Hepatocyte (in vitro differentiated cells): Measurements from ENCODE around the gene AOPEP. TPM values are rescaled to one million over a fixed set of nuclear protein-coding genes. Genes with fewer than 3 reads are reported as not detected.

Experiments used
- DNase-seq: peaks from one replicate; pipeline ENCODE4 v3.0.0-alpha.2; 2016; ENCODE audit warnings: low spot score
- H2AFZ ChIP-seq: fragments of 200-600 bp; sonication (generic); 2 replicates; pipeline ENCODE4 v1.6.0; 2016; ENCODE audit warnings: antibody characterized with exemption, mild to moderate bottlenecking
- H3K27ac ChIP-seq: fragments of 200-600 bp; sonication (generic); 2 replicates; pipeline ENCODE4 v1.5.1; 2016; ENCODE audit warnings: mild to moderate bottlenecking
- H3K27me3 ChIP-seq: fragments of 200-600 bp; sonication (generic); 2 replicates; pipeline ENCODE4 v1.6.1; 2016
- H3K36me3 ChIP-seq: fragments of 200-600 bp; sonication (generic); replicated peaks from 2 replicates; pipeline ENCODE4 v1.5.1; 2016; ENCODE audit warnings: low read depth; ENCODE audit not compliant: insufficient read depth
- H3K4me1 ChIP-seq: fragments of 200-600 bp; sonication (generic); 2 replicates; pipeline ENCODE4 v1.5.1; 2016; ENCODE audit warnings: mild to moderate bottlenecking, moderate library complexity; ENCODE audit not compliant: insufficient read depth
- H3K4me2 ChIP-seq: fragments of 200-600 bp; sonication (generic); 2 replicates; pipeline ENCODE4 v1.6.0; 2016
- H3K4me3 ChIP-seq: fragments of 200-600 bp; sonication (generic); 2 replicates; pipeline ENCODE4 v1.5.1; 2016; ENCODE audit warnings: mild to moderate bottlenecking
- H3K79me2 ChIP-seq: fragments of 200-600 bp; sonication (generic); 2 replicates; pipeline ENCODE4 v1.6.0; 2017; ENCODE audit warnings: mild to moderate bottlenecking
- H3K9me2 ChIP-seq: fragments of 200-600 bp; sonication (generic); replicated peaks from 2 replicates; pipeline ENCODE4 v1.6.0; 2017; ENCODE audit warnings: mild to moderate bottlenecking; ENCODE audit not compliant: insufficient read depth
- H3K9me3 ChIP-seq: fragments of 200-600 bp; sonication (generic); 2 replicates; pipeline ENCODE4 v1.5.1; 2016; ENCODE audit warnings: low read depth, mild to moderate bottlenecking
- H4K20me1 ChIP-seq: fragments of 200-600 bp; sonication (generic); 2 replicates; pipeline ENCODE4 v1.6.0; 2016; ENCODE audit warnings: mild to moderate bottlenecking; ENCODE audit not compliant: insufficient read depth, poor library complexity, severe bottlenecking
- EZH2 ChIP-seq: fragments of 200-600 bp; sonication (generic); IDR thresholded peaks from 2 replicates; pipeline ENCODE4 v1.6.1; 2016; ENCODE audit warnings: antibody characterized with exemption, mild to moderate bottlenecking, borderline replicate concordance
- EZH2phosphoT487 ChIP-seq: fragments of 200-600 bp; sonication (generic); IDR thresholded peaks from one replicate; pipeline ENCODE4 v1.6.1; 2018; ENCODE audit warnings: antibody characterized with exemption, mild to moderate bottlenecking, low read depth, moderate library complexity; ENCODE audit not compliant: unreplicated experiment, severe bottlenecking
- WGBS: methylation state at CpG from one replicate; pipeline ENCODE4 v1.1.6; 2016; ENCODE audit warnings: low lambda C conversion rate; ENCODE audit errors: missing lambda C conversion rate; 5-methylcytosine and 5-hydroxymethylcytosine counted together
- polyA plus RNA-seq: library from polyadenylated mRNA; unstranded; fragments of >200 nt; fragmentation: Nextera tagmentation; extraction: Ambion mirVana; gene quantifications from 2 replicates; pipeline ENCODE4 v1.2.1, GENCODE V29; 2016
- total RNA-seq: library from RNA; depleted of rRNA; stranded (reverse); fragments of >200 nt; gene quantifications from 2 replicates; pipeline ENCODE4 v1.2.3, GENCODE V29; 2014
- TF ChIP-seq, protein P1 (sequence below): fragments of 200-600 bp; sonication (generic); IDR thresholded peaks from 2 replicates; pipeline ENCODE4 v1.5.1; 2016; ENCODE audit warnings: antibody characterized with exemption, mild to moderate bottlenecking; ENCODE audit not compliant: poor library complexity

Gene AOPEP
- total and polyA plus RNA-seq, 2 experiments from 2014 or later = 82.8 to 101 TPM

DNA sequence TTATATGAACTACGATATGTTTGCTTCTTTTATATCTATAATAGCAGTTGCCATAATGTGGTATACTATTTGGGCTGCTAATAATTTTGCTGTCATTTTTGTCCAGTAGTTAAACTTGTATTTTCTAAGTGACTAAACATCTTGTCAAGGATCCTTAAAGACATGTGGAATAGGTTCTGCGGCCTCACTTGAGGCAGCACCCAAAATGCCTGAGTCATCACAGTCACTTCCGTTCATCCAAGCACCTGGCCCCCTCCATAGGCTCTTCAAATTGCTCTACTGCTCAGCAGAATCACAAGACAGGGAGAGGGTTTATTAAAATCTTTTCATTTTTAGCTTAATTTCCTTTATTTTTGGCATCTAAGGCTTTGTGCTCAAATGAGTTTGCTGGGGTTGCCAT is 259.1 kb downstream of the AOPEP start:
- no peak overlapping the region for H2AFZ ChIP-seq
- no peaks in the 10 kb centered on the region for H3K27me3 ChIP-seq
- H4K20me1 ChIP-seq = no peaks in the 10 kb centered on the region
- peaks cover 10% of the 10 kb centered on the region for H3K4me1 ChIP-seq
- H3K36me3 ChIP-seq = no peaks in the 10 kb centered on the region
- H3K4me2 ChIP-seq = no peak overlapping the region
- H3K9me2 ChIP-seq = no peaks in the 10 kb centered on the region
- DNase-seq = no peak
- no peaks in the 10 kb centered on the region for H3K79me2 ChIP-seq
- TF ChIP-seq, protein P1, sequence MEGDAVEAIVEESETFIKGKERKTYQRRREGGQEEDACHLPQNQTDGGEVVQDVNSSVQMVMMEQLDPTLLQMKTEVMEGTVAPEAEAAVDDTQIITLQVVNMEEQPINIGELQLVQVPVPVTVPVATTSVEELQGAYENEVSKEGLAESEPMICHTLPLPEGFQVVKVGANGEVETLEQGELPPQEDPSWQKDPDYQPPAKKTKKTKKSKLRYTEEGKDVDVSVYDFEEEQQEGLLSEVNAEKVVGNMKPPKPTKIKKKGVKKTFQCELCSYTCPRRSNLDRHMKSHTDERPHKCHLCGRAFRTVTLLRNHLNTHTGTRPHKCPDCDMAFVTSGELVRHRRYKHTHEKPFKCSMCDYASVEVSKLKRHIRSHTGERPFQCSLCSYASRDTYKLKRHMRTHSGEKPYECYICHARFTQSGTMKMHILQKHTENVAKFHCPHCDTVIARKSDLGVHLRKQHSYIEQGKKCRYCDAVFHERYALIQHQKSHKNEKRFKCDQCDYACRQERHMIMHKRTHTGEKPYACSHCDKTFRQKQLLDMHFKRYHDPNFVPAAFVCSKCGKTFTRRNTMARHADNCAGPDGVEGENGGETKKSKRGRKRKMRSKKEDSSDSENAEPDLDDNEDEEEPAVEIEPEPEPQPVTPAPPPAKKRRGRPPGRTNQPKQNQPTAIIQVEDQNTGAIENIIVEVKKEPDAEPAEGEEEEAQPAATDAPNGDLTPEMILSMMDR = no peak
- TF ChIP-seq EZH2phosphoT487 (no peak), EZH2 (no peak)
- H3K27ac ChIP-seq = no peak overlapping the region
- no peaks in the 10 kb centered on the region for H3K9me3 ChIP-seq
- WGBS = 96% methylated on average over 3 of the region's 3 CpGs
- H3K4me3 ChIP-seq = no peak overlapping the region

DNA sequence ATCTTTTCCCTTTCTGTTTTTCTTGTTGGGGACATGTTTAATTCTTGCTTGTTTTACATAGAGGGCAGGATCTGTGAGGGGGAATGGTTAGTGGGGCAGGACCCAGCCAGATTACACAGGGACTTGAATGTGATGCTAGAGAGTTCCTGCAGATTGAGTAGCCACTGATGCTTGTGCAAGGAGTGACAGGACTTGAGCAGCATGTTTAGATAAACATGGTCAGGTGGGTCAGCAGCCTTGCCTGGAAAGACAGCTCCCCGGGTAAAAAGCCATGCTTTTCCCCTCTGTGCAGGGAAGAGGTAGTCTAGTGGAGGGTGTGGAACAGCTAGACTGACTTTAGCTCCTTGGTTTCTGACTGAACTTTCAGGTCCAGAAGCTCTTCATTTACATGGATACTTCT is 261.2 kb downstream of the AOPEP start:
- Histone ChIP-seq H3K9me3 (no peaks in the 10 kb centered on the region), H3K4me2 (no peak overlapping the region), H3K4me3 (no peak overlapping the region), H3K27me3 (no peaks in the 10 kb centered on the region), H3K36me3 (no peaks in the 10 kb centered on the region), H3K79me2 (no peaks in the 10 kb centered on the region), H3K9me2 (no peaks in the 10 kb centered on the region), H2AFZ (no peak overlapping the region), H4K20me1 (no peaks in the 10 kb centered on the region), H3K4me1 (peaks cover 16% of the 10 kb centered on the region), H3K27ac (no peak overlapping the region)
- TF ChIP-seq, protein P1 = no peak
- TF ChIP-seq EZH2 (no peak), EZH2phosphoT487 (no peak)
- 52% methylated on average over 1 of the region's 1 CpG for WGBS
- no peak for DNase-seq

DNA sequence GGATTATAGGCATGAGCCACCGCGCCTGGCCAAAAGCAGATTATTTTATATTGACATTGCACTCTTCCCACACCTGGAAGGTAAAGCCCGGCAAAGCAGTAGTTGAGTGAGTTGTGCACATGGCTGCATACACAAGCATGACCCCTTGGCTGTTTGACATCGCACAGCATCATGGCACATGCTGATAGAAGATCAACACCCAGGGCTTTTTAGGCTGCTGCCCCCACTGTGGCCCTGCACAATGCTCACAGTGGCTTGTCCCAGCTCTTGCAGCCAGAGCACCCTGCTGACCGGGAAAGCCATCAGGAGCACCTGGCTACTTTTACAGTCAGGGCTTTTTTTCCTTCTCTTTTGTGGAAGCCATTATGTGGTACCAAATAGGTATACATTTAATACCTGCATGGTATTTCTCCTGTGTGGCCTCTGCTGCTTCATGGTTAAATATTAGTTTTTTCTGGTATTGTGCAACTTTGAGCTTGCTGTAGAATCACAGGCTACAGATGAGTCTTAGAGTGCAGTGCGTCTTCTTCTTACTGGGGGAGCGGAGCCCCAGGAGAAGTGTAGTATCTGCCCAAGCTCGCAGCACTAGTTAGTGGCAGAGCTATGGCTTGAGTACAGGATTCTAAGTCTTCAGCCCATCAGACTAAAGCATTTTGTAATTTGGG is 264.5 kb downstream of the AOPEP start:
- no peak overlapping the region for H3K4me2 ChIP-seq
- H3K4me3 ChIP-seq = no peak overlapping the region
- no peak for DNase-seq
- peak overlapping the region; percentile 35 for H3K27ac ChIP-seq
- no peaks in the 10 kb centered on the region for H3K36me3 ChIP-seq
- TF ChIP-seq, protein P1 = no peak
- TF ChIP-seq EZH2 = no peak
- TF ChIP-seq EZH2phosphoT487 = no peak
- no peaks in the 10 kb centered on the region for H3K9me3 ChIP-seq
- no peaks in the 10 kb centered on the region for H3K9me2 ChIP-seq
- no peak overlapping the region for H2AFZ ChIP-seq
- H3K4me1 ChIP-seq = peaks cover 26% of the 10 kb centered on the region
- H3K27me3 ChIP-seq = no peaks in the 10 kb centered on the region
- 88% methylated on average over 8 of the region's 8 CpGs for WGBS
- H3K79me2 ChIP-seq = no peaks in the 10 kb centered on the region
- H4K20me1 ChIP-seq = no peaks in the 10 kb centered on the region
